ENCODE data around the gene UCK1.

The UCK1 gene

DNA sequence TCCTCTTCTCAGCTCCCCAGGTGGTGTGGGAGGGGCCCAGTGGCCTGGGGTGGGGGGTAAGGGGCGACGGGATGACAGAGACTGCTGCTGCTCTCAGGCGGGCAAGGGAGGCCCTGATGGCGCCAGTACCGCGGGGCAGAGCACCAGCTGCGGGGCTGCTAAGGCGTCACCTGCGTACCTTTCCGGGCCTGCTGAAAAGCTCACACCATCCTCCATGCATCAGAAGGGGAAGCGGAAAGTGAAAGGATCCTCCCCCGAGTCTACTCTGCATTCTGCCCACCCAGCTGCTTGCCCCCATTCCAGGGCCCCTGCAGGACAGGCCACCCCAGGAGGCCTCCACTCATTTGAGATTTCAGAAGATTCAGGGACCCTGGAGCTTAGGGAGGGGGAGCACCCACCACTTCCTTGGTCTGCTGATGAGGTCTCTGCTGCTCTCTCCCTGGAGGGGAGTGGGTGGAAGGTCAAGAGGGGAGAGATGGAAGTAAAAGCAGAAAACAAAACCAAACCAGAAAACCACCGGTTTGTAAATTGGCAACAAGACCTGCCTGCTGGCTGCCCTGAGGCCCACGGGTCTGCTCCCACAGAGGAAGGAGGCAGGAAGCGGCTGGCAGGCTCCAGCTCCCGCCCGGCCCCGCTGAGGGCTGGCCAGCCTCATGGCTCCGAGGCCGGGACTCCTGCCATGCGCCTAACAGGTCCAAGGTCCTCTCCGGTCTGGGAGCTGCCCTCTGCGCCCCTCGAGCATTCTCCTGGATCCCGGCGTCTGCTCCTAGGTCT is 47.9 kb upstream of the UCK1 start:
- no peaks in the 10 kb centered on the region for H3K79me2 ChIP-seq (ENCODE audit: insufficient read depth, low read length)
- H3K27ac ChIP-seq (ENCODE audit: low read length): no peak overlapping the region
- H3K4me3 ChIP-seq (ENCODE audit: low read depth in 1 of 2, low read length in 2 of 2): no peak overlapping the region
- no peaks in the 10 kb centered on the region for H4K20me1 ChIP-seq (ENCODE audit: insufficient read depth, low read length)
- no peaks in the 10 kb centered on the region for H3K4me1 ChIP-seq (ENCODE audit: insufficient read depth, low read length)
- no peak overlapping the region for H3K4me2 ChIP-seq (ENCODE audit: insufficient read depth, low read length)
- no peak for ATAC-seq (ENCODE audit: insufficient read depth, low read depth)
- H3K36me3 ChIP-seq (ENCODE audit: insufficient read depth, low read length): peaks cover 43% of the 10 kb centered on the region
- TF ChIP-seq EZH2 (IDR thresholded peaks at IDR 0.05; ENCODE audit: borderline replicate concordance, low read depth, low read length, severe bottlenecking) (no peak), CTCF (IDR thresholded peaks at IDR 0.05; ENCODE audit: borderline replicate concordance, extremely low read depth, low read length, poor library complexity, severe bottlenecking) (no peak)
- no peak overlapping the region for H3K9ac ChIP-seq (ENCODE audit: low read depth, low read length)
- DNase-seq: no peak
- no peaks in the 10 kb centered on the region for H3K27me3 ChIP-seq (ENCODE audit: insufficient read depth, low read length, poor library complexity)
- H3K9me3 ChIP-seq (ENCODE audit: insufficient read depth, low read length, severe bottlenecking): no peaks in the 10 kb centered on the region
- no peak overlapping the region for H2AFZ ChIP-seq (ENCODE audit: low read depth, low read length)

GRCh38 chr9:131578021-131578420 is 47.0 kb upstream of the UCK1 start:
- no peaks in the 10 kb centered on the region for H3K4me1 ChIP-seq (ENCODE audit: insufficient read depth, low read length)
- no peaks in the 10 kb centered on the region for H3K27me3 ChIP-seq (ENCODE audit: insufficient read depth, low read length, poor library complexity)
- H3K36me3 ChIP-seq (ENCODE audit: insufficient read depth, low read length): peaks cover 34% of the 10 kb centered on the region
- ATAC-seq (ENCODE audit: insufficient read depth, low read depth): no peak; the same call in 2 of the 3 replicates
- no peak overlapping the region for H3K27ac ChIP-seq (ENCODE audit: low read length)
- H3K4me3 ChIP-seq (ENCODE audit: low read depth in 1 of 2, low read length in 2 of 2): no peak overlapping the region
- TF ChIP-seq EZH2 (IDR thresholded peaks at IDR 0.05; ENCODE audit: borderline replicate concordance, low read depth, low read length, severe bottlenecking) (no peak), CTCF (IDR thresholded peaks at IDR 0.05; ENCODE audit: borderline replicate concordance, extremely low read depth, low read length, poor library complexity, severe bottlenecking) (no peak)
- H4K20me1 ChIP-seq (ENCODE audit: insufficient read depth, low read length): no peaks in the 10 kb centered on the region
- H3K9me3 ChIP-seq (ENCODE audit: insufficient read depth, low read length, severe bottlenecking): no peaks in the 10 kb centered on the region
- no peak for DNase-seq
- H2AFZ ChIP-seq (ENCODE audit: low read depth, low read length): no peak overlapping the region
- no peak overlapping the region for H3K4me2 ChIP-seq (ENCODE audit: insufficient read depth, low read length)
- no peaks in the 10 kb centered on the region for H3K79me2 ChIP-seq (ENCODE audit: insufficient read depth, low read length)
- no peak overlapping the region for H3K9ac ChIP-seq (ENCODE audit: low read depth, low read length)

DNA sequence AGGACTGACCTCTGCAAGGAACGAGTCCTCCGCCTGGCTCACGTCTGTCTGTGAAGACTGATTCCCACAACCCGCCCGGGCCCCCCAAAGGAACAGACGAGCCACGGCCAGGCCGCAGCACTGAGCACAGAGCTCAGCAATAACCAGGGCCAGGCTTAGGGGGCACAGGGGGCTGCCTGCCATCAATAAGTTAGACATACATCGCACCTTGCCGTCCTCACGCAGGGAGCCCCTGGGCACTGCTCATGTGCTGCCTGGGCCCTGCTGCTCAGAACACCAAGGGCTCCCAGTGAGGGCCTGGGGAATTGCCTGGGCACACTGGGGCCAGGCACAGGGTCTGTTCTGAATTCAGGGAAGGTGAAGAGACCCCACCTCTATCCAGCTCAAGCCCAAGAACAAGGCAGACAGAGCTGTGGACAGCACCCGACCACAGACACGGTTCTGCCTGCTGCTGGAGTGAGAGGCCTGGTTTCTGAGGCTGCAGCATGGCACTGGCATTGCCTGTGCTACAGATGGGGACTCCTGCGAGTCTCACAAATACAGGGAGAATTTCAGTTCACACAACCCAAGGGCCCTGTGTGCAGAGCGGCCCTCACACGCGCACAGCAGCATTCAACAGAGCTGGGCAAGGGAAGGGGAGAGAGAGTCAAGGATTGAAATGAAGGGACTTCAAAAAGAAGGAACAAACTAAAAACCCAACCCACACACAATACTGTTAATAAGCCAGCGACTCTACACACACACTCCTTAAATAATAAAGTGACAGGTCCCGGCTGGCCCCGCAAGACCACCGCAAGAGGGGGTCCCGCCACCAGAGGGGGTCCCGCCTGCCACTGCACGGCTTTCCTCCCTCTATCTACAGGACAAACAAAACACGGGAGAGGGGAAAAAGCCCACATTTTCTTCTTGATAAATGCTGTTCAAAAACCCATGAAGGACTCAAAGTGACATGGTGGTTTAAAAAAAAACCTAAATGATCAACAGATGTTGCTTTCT is 46.2 kb upstream of the UCK1 start:
- peaks cover 27% of the 10 kb centered on the region for H3K36me3 ChIP-seq (ENCODE audit: insufficient read depth, low read length)
- H3K4me2 ChIP-seq (ENCODE audit: insufficient read depth, low read length): no peak overlapping the region
- ATAC-seq (ENCODE audit: insufficient read depth, low read depth): no peak
- H3K4me3 ChIP-seq (ENCODE audit: low read depth in 1 of 2, low read length in 2 of 2): no peak overlapping the region
- H3K79me2 ChIP-seq (ENCODE audit: insufficient read depth, low read length): no peaks in the 10 kb centered on the region
- H3K4me1 ChIP-seq (ENCODE audit: insufficient read depth, low read length): no peaks in the 10 kb centered on the region
- no peak overlapping the region for H3K27ac ChIP-seq (ENCODE audit: low read length)
- no peaks in the 10 kb centered on the region for H3K9me3 ChIP-seq (ENCODE audit: insufficient read depth, low read length, severe bottlenecking)
- TF ChIP-seq CTCF (IDR thresholded peaks at IDR 0.05; ENCODE audit: borderline replicate concordance, extremely low read depth, low read length, poor library complexity, severe bottlenecking) (no peak), EZH2 (IDR thresholded peaks at IDR 0.05; ENCODE audit: borderline replicate concordance, low read depth, low read length, severe bottlenecking) (no peak)
- no peak overlapping the region for H3K9ac ChIP-seq (ENCODE audit: low read depth, low read length)
- H4K20me1 ChIP-seq (ENCODE audit: insufficient read depth, low read length): no peaks in the 10 kb centered on the region
- H3K27me3 ChIP-seq (ENCODE audit: insufficient read depth, low read length, poor library complexity): no peaks in the 10 kb centered on the region
- H2AFZ ChIP-seq (ENCODE audit: low read depth, low read length): no peak overlapping the region
- DNase-seq: no peak
